Left forelimb (tissue), 1 donor: ENCODE measurements around the gene GRIK4.
"Not testable (repeated sequence)": the region's sequence is repeated elsewhere in the genome, so short reads cannot be mapped to it uniquely, and the experiment has no call there.

Experiments
- DNase-seq: peaks from one replicate; pipeline ENCODE4 v3.0.0-alpha.2; 2018; ENCODE audit warnings: low spot score

GRIK4 gene

DNA sequence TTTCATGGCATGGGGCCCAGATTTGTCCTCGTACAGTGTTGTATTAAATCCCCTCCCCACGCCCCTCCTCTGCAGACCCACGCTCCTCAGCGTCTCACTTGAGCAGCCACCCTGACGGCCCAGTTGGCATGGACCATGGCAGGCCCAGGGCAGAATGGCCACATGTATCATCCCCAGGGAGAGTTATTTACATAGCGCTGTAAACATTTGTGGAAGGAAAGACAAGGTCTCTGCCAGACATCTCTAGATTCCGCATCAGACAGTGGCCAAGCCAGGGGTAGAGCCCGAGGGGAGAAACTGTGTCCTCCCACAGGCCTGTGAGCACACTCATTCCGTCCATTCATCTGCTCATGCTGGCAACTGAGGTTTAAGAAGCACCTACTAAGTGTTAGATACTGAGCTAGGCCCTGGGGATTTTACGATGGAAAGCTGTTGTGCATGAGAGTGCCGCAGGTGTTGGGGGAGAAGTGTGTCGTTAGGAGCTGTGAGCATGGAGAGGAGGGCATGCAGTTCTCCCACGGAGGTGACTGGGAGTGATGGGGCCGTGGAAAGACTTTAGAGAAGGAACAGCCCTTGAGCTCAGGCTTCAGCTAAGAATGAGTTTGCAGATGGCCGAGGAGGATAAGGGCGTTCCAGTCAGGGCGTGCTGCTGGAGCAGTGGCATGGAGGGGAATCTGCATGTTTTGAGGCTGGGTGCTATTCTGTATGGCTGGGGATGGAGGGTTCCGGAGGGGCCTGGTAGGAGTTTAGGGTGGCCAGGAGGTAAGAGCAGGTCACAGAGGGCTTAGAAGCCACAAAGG, 94.9 kb downstream of the GRIK4 start:
- no peak for DNase-seq

DNA sequence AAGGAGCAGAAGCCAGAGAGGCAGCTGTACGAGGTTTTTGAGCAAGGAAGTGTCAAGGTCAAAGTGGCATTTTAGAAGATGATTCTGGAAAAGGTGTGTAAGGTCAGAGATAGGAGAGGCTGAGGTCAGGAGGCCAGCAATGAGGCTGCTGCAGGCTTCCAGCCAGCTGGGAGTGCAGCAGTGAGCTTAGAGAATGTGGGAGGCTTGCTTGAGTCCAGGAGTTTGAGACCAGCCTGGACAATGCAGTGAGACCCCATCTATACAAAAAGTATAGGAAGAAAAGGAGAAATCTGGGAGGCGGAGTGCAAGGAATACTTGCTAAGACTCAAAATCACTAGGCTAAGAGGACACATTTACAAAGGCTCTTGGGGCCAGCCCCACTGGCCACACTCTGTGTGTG, 96.5 kb downstream of the GRIK4 start:
- no peak for DNase-seq

DNA sequence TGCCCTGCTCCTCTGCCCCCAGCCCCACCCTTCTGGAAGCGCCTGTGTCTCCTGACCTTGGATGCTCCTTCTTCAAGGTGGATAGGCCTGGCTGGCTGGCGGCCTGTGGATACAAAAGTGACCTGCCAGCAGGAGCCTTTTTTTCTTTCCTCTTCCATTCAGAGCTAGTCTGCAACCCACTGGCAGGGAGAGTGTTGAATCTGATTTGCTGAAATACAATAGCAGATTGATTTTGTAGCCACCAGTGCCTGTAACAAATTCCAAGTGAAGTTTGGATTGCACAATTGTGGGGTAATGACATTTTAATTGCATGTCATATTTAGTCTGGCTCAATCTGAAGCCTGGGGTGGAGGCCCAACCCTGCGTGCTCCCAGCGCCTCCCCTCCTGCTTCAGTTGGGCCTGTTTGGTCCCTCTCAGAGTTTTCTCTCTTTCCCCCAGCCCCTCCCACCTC, 97.2 kb downstream of the GRIK4 start:
- DNase-seq: no peak

DNA sequence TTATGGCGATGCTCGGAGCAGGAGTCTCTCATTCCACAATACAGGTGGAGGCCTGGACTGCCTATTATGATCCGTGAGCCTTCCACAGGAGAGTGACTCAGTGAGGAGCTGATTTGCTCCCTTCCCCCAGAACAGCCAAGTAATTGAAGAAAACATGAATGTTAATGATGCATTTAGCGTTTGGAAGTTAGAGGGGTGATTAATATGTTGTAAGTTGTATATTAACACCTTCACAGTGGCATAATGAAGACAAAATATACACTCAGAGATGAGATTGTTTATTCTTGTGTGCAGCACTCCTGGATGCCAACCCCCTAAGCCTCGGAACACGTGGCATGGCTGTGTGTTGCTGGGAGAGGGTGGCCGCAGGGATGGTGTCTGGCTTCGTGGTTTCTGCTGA, 98.6 kb downstream of the GRIK4 start:
- DNase-seq: no peak

DNA sequence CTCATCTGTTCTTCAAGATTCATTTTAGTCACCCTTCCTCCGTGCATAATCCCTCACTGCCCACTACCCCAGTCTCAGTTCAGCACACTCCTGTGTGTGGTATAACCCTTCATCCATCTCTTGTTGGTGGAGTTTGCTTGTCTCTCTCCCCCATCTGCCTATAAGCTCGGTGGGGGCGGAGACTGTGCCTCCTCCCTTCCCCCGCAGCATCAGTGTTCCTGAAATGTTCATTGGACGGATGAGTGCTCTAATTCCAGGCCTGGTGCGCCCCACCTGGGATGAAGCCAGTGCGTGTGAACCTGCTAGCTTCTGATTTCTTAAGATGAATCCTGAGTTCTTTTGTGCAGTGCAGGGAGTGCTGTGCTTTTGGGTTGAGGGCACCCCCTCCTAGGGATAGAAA, 100.0 kb downstream of the GRIK4 start:
- DNase-seq: no peak

DNA sequence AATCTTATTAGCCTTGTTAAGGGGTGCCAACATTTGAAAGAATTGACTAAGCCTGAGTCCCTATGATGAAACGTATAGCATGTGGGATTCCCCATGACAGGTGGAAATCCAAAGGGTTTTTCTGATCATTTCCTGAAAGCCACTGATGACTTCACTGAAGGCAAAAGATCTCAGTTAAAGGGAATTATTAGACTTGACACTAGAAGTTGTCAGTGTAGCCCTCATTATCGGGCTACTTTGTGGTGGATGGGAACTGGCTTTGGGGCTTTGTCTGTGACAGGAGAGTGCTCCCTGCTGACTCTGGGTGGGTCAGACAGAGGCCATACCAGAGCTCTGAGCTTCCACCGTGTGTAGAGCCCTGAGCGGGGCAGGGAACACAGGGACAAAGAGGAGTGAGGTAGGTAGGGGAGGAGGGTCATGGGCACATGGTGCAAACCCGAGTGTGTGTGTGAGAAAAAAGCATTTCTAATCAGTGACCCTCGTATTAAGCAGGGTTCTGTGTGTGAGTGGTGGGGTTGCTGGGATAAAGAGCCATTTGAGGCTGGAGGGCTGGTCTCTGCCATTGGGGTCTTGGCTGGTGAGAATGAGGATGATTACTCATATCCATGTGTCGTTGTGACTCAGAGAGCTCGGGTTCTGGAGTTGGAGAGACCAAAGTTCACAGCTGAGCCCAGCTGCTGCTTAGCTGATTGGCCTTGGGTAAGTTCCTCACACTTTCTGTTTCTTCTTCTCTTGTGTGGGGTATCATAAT, 101.1 kb downstream of the GRIK4 start:
- no peak for DNase-seq

DNA sequence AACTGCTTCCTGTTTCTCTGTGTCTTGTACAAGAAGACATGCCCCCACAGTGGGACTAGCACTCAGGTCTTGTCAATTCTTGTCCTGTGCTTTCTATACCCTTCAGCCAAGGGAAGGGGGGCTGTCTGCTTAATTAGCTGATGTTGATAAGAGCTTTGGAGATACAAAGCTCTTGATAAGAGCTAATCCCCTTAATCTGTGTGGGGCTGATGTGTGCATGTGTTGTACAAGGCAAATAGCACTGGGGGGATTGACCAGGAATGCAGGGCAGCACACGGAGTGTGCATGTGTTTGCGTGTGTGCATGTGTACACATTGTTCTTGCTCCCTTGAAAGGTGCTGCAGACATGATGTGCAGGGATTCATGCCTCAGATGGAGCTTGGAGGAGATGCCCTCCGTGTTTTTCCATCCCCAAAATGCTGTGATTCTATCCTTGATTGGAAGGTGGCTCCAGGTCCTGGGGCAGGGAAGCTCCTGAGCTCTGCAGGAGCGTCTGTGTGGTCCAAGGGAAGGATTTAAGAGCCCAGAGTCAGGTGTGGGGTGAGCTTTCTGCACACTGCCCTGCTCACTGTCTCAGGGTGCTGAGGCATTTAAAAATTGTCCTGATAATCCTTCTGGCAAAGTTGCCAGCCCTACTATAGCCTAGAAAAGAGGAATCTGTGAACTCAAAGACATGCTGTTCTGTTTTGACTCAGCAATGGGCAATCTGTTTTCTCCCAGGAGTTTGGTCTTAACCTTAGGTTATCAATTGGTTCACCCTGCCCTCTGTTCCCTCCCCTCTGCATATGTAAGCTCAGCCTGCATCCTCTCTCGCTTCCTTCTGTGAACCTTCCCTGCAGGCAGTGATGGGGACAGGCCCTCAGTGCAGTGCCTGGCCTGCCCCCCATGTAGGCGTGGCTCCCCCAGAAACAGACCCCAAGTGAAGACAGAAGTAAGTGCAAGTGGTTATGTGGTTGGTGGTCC, 102.0 kb downstream of the GRIK4 start:
- no peak for DNase-seq

DNA sequence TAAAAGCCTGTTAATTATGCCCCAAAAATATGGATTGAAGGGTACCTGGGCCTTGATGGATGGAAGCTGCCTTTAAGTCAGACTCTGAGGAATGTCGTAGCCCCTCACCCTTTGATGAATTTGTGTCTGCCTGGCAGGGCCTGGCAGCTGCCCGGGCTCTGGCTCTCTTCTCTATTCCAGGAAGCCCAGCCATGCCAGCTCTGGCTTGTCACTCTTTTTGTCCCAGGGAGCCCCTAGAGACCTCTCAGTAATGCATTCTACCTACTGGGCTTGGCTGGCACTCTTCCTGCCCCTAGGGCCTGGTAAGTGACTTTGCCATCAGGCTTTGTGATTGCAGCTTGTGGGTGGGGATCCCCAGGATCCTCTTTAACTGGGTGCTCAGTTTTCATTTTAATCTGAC, 103.8 kb downstream of the GRIK4 start:
- DNase-seq: no peak

DNA sequence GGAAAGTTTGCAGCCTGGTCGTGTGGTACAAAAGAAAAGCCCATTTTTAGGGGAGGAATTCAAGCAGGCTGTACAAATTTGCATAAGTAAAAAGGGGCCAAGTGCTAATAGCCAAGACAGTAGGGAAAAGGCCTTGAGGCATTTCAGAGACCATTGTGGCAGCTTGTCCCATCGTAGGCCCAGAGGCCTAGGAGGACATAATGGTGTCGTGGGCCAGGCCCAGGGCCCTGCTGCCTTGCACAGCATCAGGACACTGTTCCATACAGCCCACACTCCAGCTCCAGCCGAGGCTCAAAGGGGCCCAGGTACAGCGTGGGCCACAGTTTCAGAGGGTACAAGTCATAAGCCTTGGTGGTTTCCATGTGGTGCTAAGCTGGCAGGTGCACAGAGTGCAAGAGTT, 106.9 kb downstream of the GRIK4 start:
- DNase-seq: no peak

DNA sequence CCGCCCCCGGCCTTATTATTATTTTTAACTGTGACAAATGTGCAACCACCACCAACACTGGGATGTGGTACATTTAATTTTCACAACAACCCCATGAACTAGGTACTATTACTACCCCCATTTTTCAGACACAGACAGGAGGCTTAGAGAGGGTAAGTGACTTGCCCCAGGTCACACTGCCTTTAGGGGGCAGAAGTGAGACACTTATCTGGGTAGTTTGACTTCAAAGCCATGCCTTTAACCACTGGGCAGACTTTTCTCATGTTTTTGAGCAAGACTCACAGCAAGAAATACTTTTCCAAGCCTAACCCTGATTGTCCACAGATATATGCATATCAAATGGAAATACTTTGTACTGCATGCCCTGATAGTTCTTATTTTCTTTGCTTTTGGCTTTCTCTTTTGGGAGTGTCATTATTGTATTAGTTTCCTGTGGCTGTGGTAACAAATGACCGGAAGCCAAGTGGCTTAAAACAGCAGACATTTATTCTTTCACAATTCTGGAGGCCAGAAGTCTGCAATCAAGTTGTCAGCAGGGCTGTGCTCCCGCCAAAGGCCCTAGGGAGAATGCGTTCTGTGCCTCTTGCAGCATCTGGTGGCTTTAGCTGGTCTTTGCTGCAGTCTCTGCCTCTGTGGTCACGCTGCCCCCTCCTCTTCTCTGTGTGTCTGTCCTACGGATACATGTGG, 110.8 kb downstream of the GRIK4 start:
- DNase-seq: no peak

DNA sequence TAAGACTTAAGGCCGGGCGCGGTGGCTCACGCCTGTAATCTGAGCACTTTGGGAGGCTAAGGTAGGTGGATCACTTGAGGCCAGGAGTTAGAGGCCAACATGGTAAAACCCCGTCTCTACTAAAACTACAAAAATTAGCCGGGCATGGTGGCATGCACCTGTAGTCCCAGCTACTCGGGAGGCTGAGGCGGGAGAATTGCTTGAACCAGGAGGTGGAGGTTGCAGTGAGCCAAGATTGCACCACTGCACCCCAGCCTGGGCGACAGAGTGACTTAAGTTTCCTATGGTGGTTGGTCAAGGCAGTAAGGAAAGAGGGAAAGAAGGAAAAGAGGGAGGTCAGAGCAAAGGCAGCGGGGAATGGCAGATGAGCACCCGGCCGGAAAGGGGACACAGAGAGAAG, 113.4 kb downstream of the GRIK4 start:
- not testable (repeated sequence) for DNase-seq

DNA sequence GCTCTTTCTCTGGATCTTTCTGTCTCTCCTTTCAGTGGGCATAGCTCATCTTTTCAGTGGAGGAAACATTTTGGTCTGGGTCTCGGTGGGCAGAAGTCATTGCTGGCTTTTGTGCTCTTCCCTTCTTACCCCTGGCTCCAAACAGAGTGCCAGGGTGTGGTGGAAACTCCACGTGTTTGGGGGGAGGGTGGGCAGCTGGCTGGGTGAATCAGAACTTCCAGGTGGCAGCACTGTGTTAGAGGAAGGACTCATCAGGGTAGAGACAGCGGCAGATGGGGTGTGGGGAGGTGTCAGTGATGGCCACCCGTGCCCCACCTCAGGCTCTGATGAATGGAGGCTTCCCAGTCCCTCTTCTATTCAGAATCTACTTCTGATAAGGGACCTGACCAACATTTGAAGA, 114.0 kb downstream of the GRIK4 start:
- no peak for DNase-seq

DNA sequence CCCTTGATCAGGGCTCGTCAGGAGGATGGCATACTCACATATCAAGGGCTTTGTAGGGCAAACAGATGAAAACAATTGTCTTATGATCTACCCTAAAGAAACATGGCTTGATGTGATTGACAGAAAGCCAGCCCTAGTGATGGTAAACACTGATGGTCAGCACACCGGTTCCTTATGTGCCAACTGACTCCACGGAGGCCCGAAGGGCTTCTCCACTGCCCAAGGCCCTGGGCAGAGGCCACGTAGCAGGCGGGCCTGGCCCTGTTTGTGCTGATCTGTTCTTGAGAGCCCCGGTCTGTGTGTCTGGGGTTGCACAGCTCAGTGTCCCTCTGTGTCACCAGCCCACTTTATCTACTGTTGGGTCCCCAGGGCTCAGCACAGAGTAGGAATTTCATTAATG, 115.2 kb downstream of the GRIK4 start:
- no peak for DNase-seq

DNA sequence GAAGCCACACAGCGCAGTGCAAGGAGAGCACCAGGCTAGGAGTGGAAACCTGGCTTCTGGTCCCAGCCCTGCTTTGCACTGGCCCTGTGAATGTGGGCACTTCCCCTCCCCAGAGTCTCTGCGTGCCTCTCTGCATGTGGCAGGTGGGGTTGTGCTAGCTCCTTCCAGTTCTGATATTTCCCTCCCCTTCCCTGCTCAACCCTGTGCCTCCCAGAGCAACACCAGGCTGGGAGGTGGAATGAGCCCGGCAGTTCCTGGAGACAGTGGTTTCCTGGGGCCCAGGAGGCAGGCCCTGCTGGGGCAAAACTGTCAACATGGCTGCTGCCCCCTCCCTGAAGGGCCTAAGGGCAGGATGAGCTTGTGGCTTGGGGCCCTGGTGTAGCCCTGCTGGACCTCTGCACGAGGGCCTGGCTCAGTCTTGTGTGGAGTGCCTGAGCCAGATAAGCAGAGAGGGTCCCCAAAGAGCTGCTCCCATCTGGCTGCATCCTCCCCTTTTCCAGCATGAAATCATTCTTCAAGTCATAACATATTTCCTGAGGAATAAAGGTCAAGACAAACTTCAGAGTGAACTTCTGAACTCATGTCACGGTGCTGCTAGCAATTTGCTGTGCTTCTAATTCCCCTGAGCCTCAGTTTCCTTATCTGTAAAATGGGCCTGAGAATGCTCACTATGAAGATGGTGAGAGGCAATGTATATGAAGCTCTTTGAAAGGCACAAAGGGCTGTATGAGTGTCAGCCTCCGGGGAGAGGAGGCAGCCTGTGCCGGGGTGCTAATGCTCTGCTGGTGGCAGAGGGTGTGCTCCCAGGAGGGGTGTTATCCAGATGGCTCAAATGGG, 116.0 kb downstream of the GRIK4 start:
- no peak for DNase-seq

DNA sequence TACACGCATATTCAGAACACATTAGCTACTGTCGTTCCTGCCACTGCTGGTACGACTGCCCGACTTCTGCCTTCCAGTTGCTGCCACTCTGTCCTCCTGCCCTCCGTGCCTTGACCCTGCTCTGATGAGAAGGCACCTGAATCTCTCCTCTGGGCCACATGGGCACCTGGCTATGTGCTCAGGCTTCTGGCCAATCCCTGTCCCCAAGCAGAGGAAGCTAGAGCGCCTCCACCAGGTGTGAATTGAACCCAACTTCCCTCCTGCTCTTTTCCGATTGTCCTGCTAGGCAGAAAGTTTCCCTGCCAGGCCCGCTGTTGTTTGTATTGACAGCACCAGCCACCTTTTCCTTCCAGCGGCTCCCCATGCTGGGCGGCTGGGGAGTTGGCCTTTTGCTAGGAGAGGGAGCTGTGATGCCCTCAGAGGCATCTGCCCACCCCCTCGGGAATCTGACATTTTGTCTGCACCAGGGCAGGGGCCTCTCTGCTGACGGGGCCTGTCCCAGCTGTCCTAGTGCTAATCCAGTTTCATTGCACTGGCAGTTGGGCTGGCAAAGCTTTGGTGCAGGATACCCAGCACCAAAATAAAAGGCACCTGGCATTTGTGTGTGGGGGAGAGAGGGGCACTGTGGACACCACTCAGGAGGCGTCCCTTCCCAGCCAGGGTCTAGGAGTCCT, 118.0 kb downstream of the GRIK4 start:
- no peak for DNase-seq

DNA sequence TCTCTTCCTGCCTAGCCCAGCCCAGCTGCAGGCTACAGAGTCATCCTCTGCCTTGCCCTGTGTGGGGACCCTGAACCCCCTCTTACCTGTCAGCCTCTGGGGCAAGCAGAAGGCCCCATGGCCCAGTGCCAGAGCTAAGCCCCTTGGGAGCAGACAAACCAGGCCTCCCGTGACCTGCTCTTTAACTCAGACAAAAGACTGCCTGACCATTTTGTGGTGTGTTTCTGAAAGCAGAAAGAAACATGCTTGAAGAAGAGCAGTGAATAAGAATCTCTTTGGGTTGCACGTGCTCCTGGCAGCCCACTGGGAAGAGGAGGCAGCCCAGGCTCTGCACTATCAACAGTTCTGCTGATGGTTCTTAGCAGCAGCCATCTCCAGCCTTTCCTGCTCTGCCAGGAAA, 118.6 kb downstream of the GRIK4 start:
- no peak for DNase-seq

DNA sequence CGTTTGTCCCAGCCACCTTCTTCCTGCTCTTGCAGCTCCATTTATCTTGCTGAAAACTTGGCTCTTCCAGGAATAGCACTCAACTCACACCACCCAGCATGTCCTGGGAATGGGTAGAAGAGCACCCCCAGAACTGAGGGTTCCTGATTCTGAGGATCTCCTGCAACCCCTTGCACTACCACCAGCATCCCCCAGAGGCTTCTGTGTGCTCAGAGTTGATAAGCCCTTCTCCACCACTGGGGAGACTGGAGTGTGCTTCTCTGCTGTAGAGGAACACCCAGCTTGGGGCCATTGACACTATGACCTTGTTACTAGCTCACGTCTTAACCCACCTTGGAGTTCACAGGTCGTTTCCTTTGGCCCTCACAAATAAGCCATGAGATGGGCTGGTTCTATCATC, 121.0 kb downstream of the GRIK4 start:
- no peak for DNase-seq

DNA sequence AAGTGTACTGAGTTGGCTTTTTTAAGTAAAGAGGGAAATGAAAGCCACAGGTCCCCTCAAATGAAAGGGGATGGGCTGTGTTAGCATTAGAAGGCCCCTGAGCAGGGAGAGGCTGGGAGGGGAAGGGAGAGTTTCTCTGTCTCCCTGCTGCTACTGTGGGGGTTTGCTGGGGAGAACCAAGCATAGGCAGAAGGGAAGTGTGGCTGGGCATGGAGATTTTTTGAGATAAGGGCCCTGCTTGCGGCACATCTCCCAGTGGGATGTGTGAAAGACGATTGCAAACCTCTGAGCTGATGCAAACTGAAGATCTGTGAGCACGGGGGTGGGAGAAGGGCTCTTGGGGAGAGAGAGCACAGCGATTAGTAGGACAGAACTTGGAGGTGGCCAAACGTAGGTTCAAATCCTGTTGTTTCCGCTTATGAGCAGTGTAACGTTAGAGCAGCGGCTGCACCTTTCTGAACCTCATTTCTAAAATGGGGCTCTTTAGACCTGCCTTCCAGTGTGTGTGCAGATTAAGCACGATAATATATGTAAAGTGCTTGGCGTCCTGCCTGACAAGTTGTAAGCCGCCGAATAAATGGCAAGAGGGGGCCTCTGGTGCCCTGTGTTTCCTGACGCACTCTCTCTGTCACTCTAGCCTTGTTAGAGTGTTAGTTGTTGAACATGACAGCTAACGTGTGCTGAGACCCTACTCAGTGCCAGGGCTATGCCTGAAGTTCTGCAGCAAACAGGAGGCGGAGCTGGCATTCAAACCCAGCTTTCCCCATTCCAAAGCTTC, 122.3 kb downstream of the GRIK4 start:
- DNase-seq: no peak

DNA sequence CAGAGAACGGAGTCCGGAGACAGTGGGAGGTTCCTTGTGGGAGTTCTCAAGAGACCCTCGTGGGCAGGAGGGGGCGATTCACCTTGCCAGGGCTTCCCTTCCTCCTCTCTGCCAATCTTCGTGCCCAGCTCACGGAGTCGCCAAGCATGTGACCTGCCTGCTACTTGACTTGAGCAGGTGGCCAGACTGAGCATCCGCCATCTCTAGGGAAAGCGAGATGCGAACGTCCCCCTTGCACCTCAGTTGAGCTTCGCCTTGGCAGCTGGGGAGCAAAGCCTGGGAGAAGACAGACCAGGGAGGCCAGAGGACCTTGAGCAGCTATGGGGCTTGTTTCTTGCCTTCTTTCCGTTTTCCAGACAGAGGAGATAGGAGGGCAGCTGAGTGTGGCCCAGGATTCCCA, 123.2 kb downstream of the GRIK4 start:
- DNase-seq: no peak
